AG04449 (cell line): ENCODE measurements around the gene TSNAXIP1.

Experiments used
- CTCF ChIA-PET: fragments of 350-600 bp; formaldehyde crosslinking; extraction: SDS; loops from one replicate; lab custom pipeline; 2021; ENCODE audit warnings: antibody characterized with exemption; lab: Yijun Ruan, JAX
- POLR2A ChIA-PET: fragments of 400-600, 350-600 bp; formaldehyde crosslinking; extraction: SDS; loops from one replicate; lab custom pipeline; 2020; ENCODE audit warnings: antibody characterized with exemption, inconsistent platforms; lab: Yijun Ruan, JAX
- DNase-seq: peaks from one replicate; pipeline ENCODE4 v3.0.0-alpha.2; 2010; ENCODE audit warnings: low read depth, low spot score
- H3K4me3 ChIP-seq: 2 replicates; pipeline ENCODE4 v1.5.1; 2011; ENCODE audit warnings: low read depth, mild to moderate bottlenecking, control low read depth, low read length
- CTCF ChIP-seq: IDR thresholded peaks from one replicate; pipeline ENCODE4 v1.5.1; 2011; ENCODE audit warnings: mild to moderate bottlenecking, moderate library complexity, low read length, control low read depth, inconsistent platforms; ENCODE audit not compliant: insufficient read depth; ENCODE audit errors: missing control alignments

TSNAXIP1 gene

GRCh38 chr16:67796099-67796718, 10.5 kb upstream of the TSNAXIP1 start:
- H3K4me3 ChIP-seq: no peak overlapping the region
- no peak for DNase-seq
- no peak for TF ChIP-seq CTCF
- CTCF ChIA-PET: interaction anchor here (1.0 kb wide), 1 partner anchor 20 kb away, joined by 3 read pairs; no protein-coding TSS in a partner anchor
- POLR2A ChIA-PET: interaction anchor here (0.5 kb wide), 1 partner anchor 154 kb away, joined by 3 read pairs; no protein-coding TSS in a partner anchor

- POLR2A ChIA-PET: no interaction called here
- CTCF ChIA-PET: interaction anchor here (0.6 to 1.7 kb wide), 3 partner anchors 16 to 128 kb away, joined by 3 to 11 read pairs (median 3); no protein-coding TSS in a partner anchor
- no peak for DNase-seq
- no peak overlapping the region for H3K4me3 ChIP-seq
- no peak for TF ChIP-seq CTCF
Observed at GRCh38 chr16:67800338-67800926, 6.3 kb upstream of the TSNAXIP1 start.

- H3K4me3 ChIP-seq: no peak overlapping the region
- CTCF ChIA-PET: interaction anchor here (1.0 to 2.5 kb wide), 4 partner anchors 14 to 129 kb away, joined by 3 to 21 read pairs (median 7); no protein-coding TSS in a partner anchor
- POLR2A ChIA-PET: interaction anchor here (1.3 kb wide), 1 partner anchor 57 kb away, joined by 3 read pairs; no protein-coding TSS in a partner anchor
- DNase-seq: no peak
- no peak for TF ChIP-seq CTCF
Observed at GRCh38 chr16:67801241-67801640, 5.4 kb upstream of the TSNAXIP1 start.

- TF ChIP-seq CTCF: no peak
- ChIA-PET CTCF (interaction anchor here (0.7 to 2.5 kb wide), 4 partner anchors 10 to 288 kb away, joined by 3 to 21 read pairs (median 3); no protein-coding TSS in a partner anchor), POLR2A (interaction anchor here (1.3 kb wide), 1 partner anchor 57 kb away, joined by 3 read pairs; no protein-coding TSS in a partner anchor)
- H3K4me3 ChIP-seq: no peak overlapping the region
- DNase-seq: no peak
Observed at GRCh38 chr16:67801883-67802282, 4.8 kb upstream of the TSNAXIP1 start.

GRCh38 chr16:67803894-67804293, 2.8 kb upstream of the TSNAXIP1 start:
- no peak for DNase-seq
- POLR2A ChIA-PET: no interaction called here
- no peak for TF ChIP-seq CTCF
- CTCF ChIA-PET: interaction anchor here (0.6 to 2.5 kb wide), 2 partner anchors 12 to 1637 kb away, joined by 3 to 21 read pairs; no protein-coding TSS in a partner anchor
- no peak overlapping the region for H3K4me3 ChIP-seq
